Psoas muscle (tissue), 8 donors: ENCODE results near the gene KRTAP13-1. TPM values are rescaled to one million over a fixed set of nuclear protein-coding genes. Genes with fewer than 3 reads are reported as not detected.

ENCODE experiments used
- ATAC-seq, 4 donors: fragments of 200-7000 bp; cut with Tn5 transposase; one replicate each; pipeline ENCODE4 v1.9.1; 2020; ENCODE audit warnings: moderate library complexity in 3 of 4, mild to moderate bottlenecking in 2 of 4
- DNase-seq, 2 donors: peaks; one replicate each; pipeline ENCODE4 v3.0.0-alpha.2; 2020
- H3K27ac ChIP-seq: fragments of 200-600 bp; one replicate; pipeline ENCODE4 v1.8.0; 2022
- H3K27me3 ChIP-seq, 3 donors: fragments of 200-600 bp in 1 of 3; one replicate each; pipeline versions ENCODE4 v1.6.1 to v1.8.0; 2013 to 2022; ENCODE audit warnings: low read length in 2 of 3, mild to moderate bottlenecking in 2 of 3, moderate library complexity in 1 of 3; ENCODE audit not compliant: insufficient read depth in 3 of 3
- H3K36me3 ChIP-seq, 2 donors: fragments of 200-600 bp in 1 of 2; one replicate each; pipeline versions ENCODE4 v1.6.1 to v1.8.0; 2013 to 2022; ENCODE audit warnings: low read depth in 1 of 2, mild to moderate bottlenecking in 1 of 2, moderate library complexity in 1 of 2; ENCODE audit not compliant: insufficient read depth in 1 of 2
- H3K4me1 ChIP-seq: fragments of 200-600 bp; one replicate; pipeline ENCODE4 v1.8.0; 2022
- H3K4me3 ChIP-seq: fragments of 200-600 bp; one replicate; pipeline ENCODE4 v1.8.0; 2022; ENCODE audit warnings: mild to moderate bottlenecking
- H3K9me3 ChIP-seq: fragments of 200-600 bp; one replicate; pipeline ENCODE4 v1.8.0; 2022
- WGBS, 3 donors: extraction: QIAGEN DNeasy Blood & Tissue Kit; methylation state at CpG; one replicate each; pipeline versions ENCODE4 v1.1.6 to v1.1.7; 2013; 5-methylcytosine and 5-hydroxymethylcytosine counted together
- intact Hi-C, 2 donors: fragments of 100-400 bp; cut with DNase I; formaldehyde crosslinking; loops; one replicate each; pipeline versions ENCODE4 v1.11.0 to v1.14.2; 2022
- polyA plus RNA-seq, 3 donors: library from polyadenylated mRNA; stranded (reverse); fragments of 200-250 nt; gene quantifications; one replicate each; pipeline ENCODE4 v1.2.3, GENCODE V29; 2013
- total RNA-seq, 4 donors: library from RNA; stranded (reverse); fragmentation: NEBNext Ultra II Directional in 2 of 4; extraction: Animal tissue kit (Norgen Biotek cat#: 25700) in 2 of 4; gene quantifications; one replicate each; pipeline versions ENCODE4 v1.2.1 to v1.2.4, GENCODE V29; 2021 to 2023
- TF ChIP-seq, protein P1 (sequence below): fragments of 200-600 bp; IDR thresholded peaks from one replicate; pipeline ENCODE4 v1.8.0; 2022; ENCODE audit warnings: antibody characterized with exemption
- donor health status: healthy with polysubstance abuse.
- donor health status: DM: no; HTN: no; CAD: no; lungs with moderate emphysema.
- donor health status: Bipolar disorder and iron deficiency.
- donor health status: healthy.
- donor health status: DM: yes; HTN: yes; CAD: no.
- donor health status: DM: no; HTN: no; CAD: no.
- donor health status: DM: no; HTN: no; CAD: no.
- donor health status: DM: yes; HTN: yes; CAD: no.

Gene KRTAP13-1
- total and polyA plus RNA-seq, 7 donors, result not detected

DNA sequence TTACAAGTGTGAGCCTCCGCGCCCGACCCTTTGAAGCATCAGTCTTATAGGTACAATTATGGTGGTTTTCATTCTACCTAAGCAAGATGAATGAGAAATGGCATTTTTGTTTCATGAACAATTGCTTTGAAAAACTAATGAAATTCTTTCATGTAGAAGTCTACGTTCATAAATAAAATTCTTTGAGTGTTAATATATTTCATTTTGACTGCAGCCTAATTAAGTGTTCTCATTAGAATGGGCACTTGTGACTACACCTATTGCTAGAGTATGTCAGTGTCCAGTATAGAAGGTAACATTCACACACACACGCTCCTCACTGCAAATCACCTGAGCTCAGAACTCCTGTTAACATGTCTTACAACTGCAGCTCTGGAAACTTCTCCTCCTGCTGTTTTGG is 44.1 kb downstream of the KRTAP13-1 start, which contains the start of gene KRTAP15-1:
TSS of gene KRTAP15-1 (plus strand) at position 301 of the 400 bp plus-strand sequence. CDS start at position 354, 53 bp downstream.
- Histone ChIP-seq H3K36me3 (no peaks in the 10 kb centered on the region), H3K4me3 (no peak within 1 kb of the TSS), H3K27me3 (no peaks in the 10 kb centered on the region), H3K27ac (no peak within 1 kb of the TSS), H3K4me1 (no peaks in the 10 kb centered on the region), H3K9me3 (no peaks in the 10 kb centered on the region)
- ATAC-seq, result no peak
- TF ChIP-seq, protein P1, sequence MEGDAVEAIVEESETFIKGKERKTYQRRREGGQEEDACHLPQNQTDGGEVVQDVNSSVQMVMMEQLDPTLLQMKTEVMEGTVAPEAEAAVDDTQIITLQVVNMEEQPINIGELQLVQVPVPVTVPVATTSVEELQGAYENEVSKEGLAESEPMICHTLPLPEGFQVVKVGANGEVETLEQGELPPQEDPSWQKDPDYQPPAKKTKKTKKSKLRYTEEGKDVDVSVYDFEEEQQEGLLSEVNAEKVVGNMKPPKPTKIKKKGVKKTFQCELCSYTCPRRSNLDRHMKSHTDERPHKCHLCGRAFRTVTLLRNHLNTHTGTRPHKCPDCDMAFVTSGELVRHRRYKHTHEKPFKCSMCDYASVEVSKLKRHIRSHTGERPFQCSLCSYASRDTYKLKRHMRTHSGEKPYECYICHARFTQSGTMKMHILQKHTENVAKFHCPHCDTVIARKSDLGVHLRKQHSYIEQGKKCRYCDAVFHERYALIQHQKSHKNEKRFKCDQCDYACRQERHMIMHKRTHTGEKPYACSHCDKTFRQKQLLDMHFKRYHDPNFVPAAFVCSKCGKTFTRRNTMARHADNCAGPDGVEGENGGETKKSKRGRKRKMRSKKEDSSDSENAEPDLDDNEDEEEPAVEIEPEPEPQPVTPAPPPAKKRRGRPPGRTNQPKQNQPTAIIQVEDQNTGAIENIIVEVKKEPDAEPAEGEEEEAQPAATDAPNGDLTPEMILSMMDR, result no peak
- intact Hi-C loops, result loop anchor here in 1 of 2 donors (10.0 kb wide), 1 partner anchor 295 kb away; no protein-coding TSS in a partner anchor
- no peak for DNase-seq
- WGBS, 3 donors, result 91 to 93% (median 92%) methylated on average over 5 of the region's 5 CpGs

DNA sequence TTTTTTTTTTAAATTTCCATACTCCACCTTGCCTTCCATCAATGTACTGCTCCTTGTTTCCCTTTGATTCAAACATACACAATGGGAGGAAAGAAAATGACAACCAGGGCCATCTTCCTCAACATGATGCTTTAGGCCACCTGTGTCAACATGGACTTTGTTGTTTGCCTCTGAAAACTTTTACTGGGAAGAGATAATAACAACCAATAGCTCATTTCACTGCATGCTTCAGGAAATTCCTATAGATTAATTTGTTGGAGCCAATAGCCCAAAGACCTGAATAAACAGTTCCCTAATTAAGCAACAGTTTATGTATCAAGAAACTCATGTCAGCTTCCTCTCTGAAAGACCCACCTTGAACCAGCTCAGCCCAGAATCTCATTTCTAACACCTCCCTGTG is 47.4 kb downstream of the KRTAP13-1 start:
- no peak for ATAC-seq
- no peak overlapping the region for H3K4me3 ChIP-seq
- H3K4me1 ChIP-seq, result no peaks in the 10 kb centered on the region
- H3K36me3 ChIP-seq, result no peaks in the 10 kb centered on the region
- H3K27ac ChIP-seq, result no peak overlapping the region
- H3K27me3 ChIP-seq, result no peaks in the 10 kb centered on the region
- DNase-seq, result no peak
- intact Hi-C loops, result loop anchor here in 1 of 2 donors (10.0 kb wide), 1 partner anchor 292 kb away; no protein-coding TSS in a partner anchor
- TF ChIP-seq, protein P1, result no peak
- H3K9me3 ChIP-seq, result no peaks in the 10 kb centered on the region

DNA sequence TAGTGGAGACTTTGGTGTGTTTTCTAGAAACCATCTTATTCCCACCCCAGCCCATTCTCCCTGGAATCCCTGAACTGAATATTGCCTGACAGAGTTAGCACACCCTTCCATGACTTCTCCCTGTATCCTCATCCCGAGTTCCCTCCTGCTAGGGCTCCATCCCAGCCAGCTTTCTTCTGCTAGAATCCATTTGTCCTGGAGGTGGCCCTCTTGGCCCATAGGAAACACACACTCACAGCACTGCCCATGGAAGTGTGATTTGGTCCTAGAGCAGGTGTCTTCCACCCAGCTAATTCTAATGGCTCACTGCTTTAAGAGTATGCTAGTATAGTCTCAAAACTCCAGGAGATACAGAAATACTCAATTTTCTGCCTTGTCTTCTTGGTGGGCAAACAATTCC is 48.4 kb downstream of the KRTAP13-1 start:
- intact Hi-C loops, result loop anchor here in 1 of 2 donors (10.0 kb wide), 1 partner anchor 291 kb away; no protein-coding TSS in a partner anchor
- WGBS, 3 donors, result 32 to 54% (median 37%) methylated on average over 1 of the region's 1 CpG
- H3K4me3 ChIP-seq, result no peak overlapping the region
- no peaks in the 10 kb centered on the region for H3K36me3 ChIP-seq
- ATAC-seq, result peak in 2 of 4 donors; percentile 51 to 66
- H3K9me3 ChIP-seq, result no peaks in the 10 kb centered on the region
- TF ChIP-seq, protein P1, result no peak
- H3K27ac ChIP-seq, result no peak overlapping the region
- H3K4me1 ChIP-seq, result no peaks in the 10 kb centered on the region
- no peak for DNase-seq
- no peaks in the 10 kb centered on the region for H3K27me3 ChIP-seq

Other genes starting within 250 kb of the KRTAP13-1 start
- not detected for gene CLDN17, start 229.2 kb upstream of the KRTAP13-1 start, total RNA-seq
- gene CLDN17, start 229.2 kb upstream of the KRTAP13-1 start, polyA plus RNA-seq, result not detected
- gene CLDN8, start 179.9 kb upstream of the KRTAP13-1 start, total RNA-seq, result not detected
- gene CLDN8, start 179.9 kb upstream of the KRTAP13-1 start, polyA plus RNA-seq, result not detected
- not detected for gene KRTAP24-1, start 113.1 kb upstream of the KRTAP13-1 start, total RNA-seq
- gene KRTAP24-1, start 113.1 kb upstream of the KRTAP13-1 start, polyA plus RNA-seq, result not detected
- gene KRTAP25-1, start 106.5 kb upstream of the KRTAP13-1 start, total RNA-seq, result not detected
- gene KRTAP25-1, start 106.5 kb upstream of the KRTAP13-1 start, polyA plus RNA-seq, result not detected
- not detected for gene KRTAP26-1, start 75.7 kb upstream of the KRTAP13-1 start, total RNA-seq
- not detected for gene KRTAP26-1, start 75.7 kb upstream of the KRTAP13-1 start, polyA plus RNA-seq
- gene KRTAP27-1, start 58.3 kb upstream of the KRTAP13-1 start, total RNA-seq, result not detected
- not detected for gene KRTAP27-1, start 58.3 kb upstream of the KRTAP13-1 start, polyA plus RNA-seq
- gene KRTAP23-1, start 47.4 kb upstream of the KRTAP13-1 start, total RNA-seq, result not detected
- gene KRTAP23-1, start 47.4 kb upstream of the KRTAP13-1 start, polyA plus RNA-seq, result not detected
- not detected for gene KRTAP13-2, start 23.8 kb upstream of the KRTAP13-1 start, total RNA-seq
- not detected for gene KRTAP13-2, start 23.8 kb upstream of the KRTAP13-1 start, polyA plus RNA-seq
- not detected for gene KRTAP13-3, start 29.9 kb downstream of the KRTAP13-1 start, total RNA-seq
- not detected for gene KRTAP13-3, start 29.9 kb downstream of the KRTAP13-1 start, polyA plus RNA-seq
- not detected for gene KRTAP13-4, start 34.2 kb downstream of the KRTAP13-1 start, total RNA-seq
- gene KRTAP13-4, start 34.2 kb downstream of the KRTAP13-1 start, polyA plus RNA-seq, result not detected
- gene KRTAP15-1, start 44.2 kb downstream of the KRTAP13-1 start, total RNA-seq, result not detected
- not detected for gene KRTAP15-1, start 44.2 kb downstream of the KRTAP13-1 start, polyA plus RNA-seq
- not detected for gene KRTAP19-1, start 84.3 kb downstream of the KRTAP13-1 start, total RNA-seq
- gene KRTAP19-1, start 84.3 kb downstream of the KRTAP13-1 start, polyA plus RNA-seq, result not detected
- not detected for gene KRTAP19-2, start 91.4 kb downstream of the KRTAP13-1 start, total RNA-seq
- not detected for gene KRTAP19-2, start 91.4 kb downstream of the KRTAP13-1 start, polyA plus RNA-seq
- gene KRTAP19-3, start 96.0 kb downstream of the KRTAP13-1 start, total RNA-seq, result 1 to 10 TPM in 2 of 4 donors, under 1 TPM in 1, not detected in 1; 0.64 to 3.0 (median 1.1) TPM
- gene KRTAP19-3, start 96.0 kb downstream of the KRTAP13-1 start, polyA plus RNA-seq, result not detected
- not detected for gene KRTAP19-4, start 101.1 kb downstream of the KRTAP13-1 start, total RNA-seq
- not detected for gene KRTAP19-4, start 101.1 kb downstream of the KRTAP13-1 start, polyA plus RNA-seq
- gene KRTAP19-5, start 106.1 kb downstream of the KRTAP13-1 start, total RNA-seq, result not detected
- not detected for gene KRTAP19-5, start 106.1 kb downstream of the KRTAP13-1 start, polyA plus RNA-seq
- not detected for gene KRTAP19-6, start 145.8 kb downstream of the KRTAP13-1 start, total RNA-seq
- gene KRTAP19-6, start 145.8 kb downstream of the KRTAP13-1 start, polyA plus RNA-seq, result not detected
- gene KRTAP19-7, start 165.3 kb downstream of the KRTAP13-1 start, total RNA-seq, result not detected
- gene KRTAP19-7, start 165.3 kb downstream of the KRTAP13-1 start, polyA plus RNA-seq, result not detected
- gene KRTAP22-2, start 194.4 kb downstream of the KRTAP13-1 start, total RNA-seq, result not detected
- gene KRTAP22-2, start 194.4 kb downstream of the KRTAP13-1 start, polyA plus RNA-seq, result not detected
- gene KRTAP6-3, start 196.4 kb downstream of the KRTAP13-1 start, total RNA-seq, result not detected
- not detected for gene KRTAP6-3, start 196.4 kb downstream of the KRTAP13-1 start, polyA plus RNA-seq
- not detected for gene KRTAP6-2, start 202.9 kb downstream of the KRTAP13-1 start, total RNA-seq
- not detected for gene KRTAP6-2, start 202.9 kb downstream of the KRTAP13-1 start, polyA plus RNA-seq
- gene KRTAP22-1, start 205.1 kb downstream of the KRTAP13-1 start, total RNA-seq, result not detected
- gene KRTAP22-1, start 205.1 kb downstream of the KRTAP13-1 start, polyA plus RNA-seq, result not detected
- gene KRTAP6-1, start 217.9 kb downstream of the KRTAP13-1 start, total RNA-seq, result not detected
- gene KRTAP6-1, start 217.9 kb downstream of the KRTAP13-1 start, polyA plus RNA-seq, result not detected
- not detected for gene KRTAP20-1, start 220.4 kb downstream of the KRTAP13-1 start, total RNA-seq
- gene KRTAP20-1, start 220.4 kb downstream of the KRTAP13-1 start, polyA plus RNA-seq, result not detected
- not detected for gene KRTAP20-4, start 224.6 kb downstream of the KRTAP13-1 start, total RNA-seq
- gene KRTAP20-4, start 224.6 kb downstream of the KRTAP13-1 start, polyA plus RNA-seq, result not detected
- gene KRTAP20-2, start 239.2 kb downstream of the KRTAP13-1 start, total RNA-seq, result not detected
- not detected for gene KRTAP20-2, start 239.2 kb downstream of the KRTAP13-1 start, polyA plus RNA-seq
- not detected for gene KRTAP20-3, start 246.8 kb downstream of the KRTAP13-1 start, total RNA-seq
- gene KRTAP20-3, start 246.8 kb downstream of the KRTAP13-1 start, polyA plus RNA-seq, result not detected